K562 (cell line): ENCODE data around the gene DAPK1. TPM values are rescaled to one million over a fixed set of nuclear protein-coding genes. Genes with fewer than 3 reads are reported as not detected.

Experiments
- ATAC-seq: fragments of 200-7000 bp; cut with Tn5 transposase; 3 replicates; pipeline ENCODE4 v1.9.1; 2020; ENCODE audit warnings: moderate library complexity
- BruUV-seq: library from RNA; stranded (reverse); fragments of 400-500 nt; replicated peaks from 2 replicates; lab custom pipeline; 2021; lab: Mats Ljungman, UMichigan
- CTCF ChIA-PET: fragments of 300-600 bp; formaldehyde crosslinking; extraction: SDS; loops from one replicate; lab custom pipeline; 2021; ENCODE audit warnings: low intra/inter-chr PET ratio; lab: Yijun Ruan, JAX
- POLR2A ChIA-PET: fragments of 300-600, 350-650 bp; sonication (Branson Sonifier 250); formaldehyde crosslinking; extraction: SDS; loops from one replicate; lab custom pipeline; 2021; ENCODE audit warnings: antibody characterized with exemption, inconsistent platforms; lab: Yijun Ruan, JAX
- DNase-seq, 4 experiments: peaks; one replicate each; pipeline versions ENCODE4 v3.0.0 to v3.0.0-alpha.2; 2011 to 2018; ENCODE audit warnings: low spot score in 3 of 4, mixed read lengths in 3 of 4; ENCODE audit errors: extremely low read depth in 1 of 4
- FAIRE-seq: peaks from 2 replicates; lab custom pipeline; 2011; peaks lifted over from hg19 to GRCh38; lab: Jason Lieb, UNC
- H2AFZ ChIP-seq: 2 replicates; pipeline ENCODE4 v1.6.0; 2011; ENCODE audit warnings: low read depth, low read length, control low read depth, inconsistent platforms
- H3K27ac ChIP-seq: fragments of 200-600 bp; 3 replicates; pipeline ENCODE4 v1.8.0; 2011; ENCODE audit warnings: low read depth, mild to moderate bottlenecking, control low read depth, inconsistent platforms, low read length, moderate library complexity, mixed read lengths; ENCODE audit errors: extremely low read depth
- H3K27me3 ChIP-seq, 2 experiments: fragments of 300-600 bp in 1 of 2; 2 replicates in 1 of 2; 3 replicates in 1 of 2; pipeline versions ENCODE4 v1.6.0 to v1.8.0; 2011; ENCODE audit warnings: inconsistent platforms in 2 of 2, low read length in 2 of 2, mild to moderate bottlenecking in 1 of 2, mixed read lengths in 1 of 2, moderate library complexity in 1 of 2; ENCODE audit not compliant: control insufficient read depth in 2 of 2, insufficient read depth in 2 of 2
- H3K36me3 ChIP-seq: fragments of 300-600 bp; 3 replicates; pipeline ENCODE4 v1.8.0; 2011; ENCODE audit warnings: mild to moderate bottlenecking, low read length, inconsistent platforms; ENCODE audit not compliant: control insufficient read depth, insufficient read depth
- H3K4me1 ChIP-seq, 2 experiments: fragments of 200-600 bp in 1 of 2; replicated peaks in 1 of 2; 2 replicates in 1 of 2; 3 replicates in 1 of 2; pipeline versions ENCODE4 v1.5.1 to v1.8.0; 2011; ENCODE audit warnings: inconsistent platforms in 2 of 2, low read length in 2 of 2, mild to moderate bottlenecking in 1 of 2, mixed read lengths in 1 of 2, moderate library complexity in 1 of 2; ENCODE audit not compliant: control insufficient read depth in 2 of 2, insufficient read depth in 2 of 2
- H3K4me2 ChIP-seq: 2 replicates; pipeline ENCODE4 v1.6.1; 2011; ENCODE audit warnings: low read length, control low read depth, inconsistent platforms, mixed read lengths; ENCODE audit not compliant: insufficient read depth
- H3K4me3 ChIP-seq: fragments of 200-600 bp; sonication (generic), shearing (Covaris generic); 2 replicates; pipeline ENCODE4 v1.5.1; 2016; ENCODE audit warnings: control low read depth, inconsistent platforms
- H3K79me2 ChIP-seq: fragments of 200-600 bp; 3 replicates; pipeline ENCODE4 v1.8.0; 2011; ENCODE audit warnings: low read length, inconsistent platforms; ENCODE audit not compliant: control insufficient read depth, insufficient read depth
- H3K9ac ChIP-seq, 2 experiments: 2 replicates each; pipeline versions ENCODE4 v1.6.0 to v1.6.1; 2011; ENCODE audit warnings: low read depth in 2 of 2, low read length in 2 of 2, control low read depth in 1 of 2, inconsistent platforms in 1 of 2, mild to moderate bottlenecking in 1 of 2, mixed read lengths in 1 of 2; ENCODE audit not compliant: insufficient read depth in 1 of 2
- H3K9me1 ChIP-seq: one replicate; pipeline ENCODE4 v1.6.0; 2011; ENCODE audit warnings: inconsistent platforms, mild to moderate bottlenecking, low read length, moderate library complexity; ENCODE audit not compliant: control insufficient read depth, insufficient read depth
- H3K9me3 ChIP-seq: replicated peaks from 2 replicates; pipeline ENCODE4 v1.5.1; 2011; ENCODE audit warnings: low read depth, low read length, inconsistent platforms; ENCODE audit not compliant: control insufficient read depth, insufficient read depth
- H4K20me1 ChIP-seq: replicated peaks from 2 replicates; pipeline ENCODE4 v1.6.1; 2011; ENCODE audit warnings: low read length, inconsistent platforms, mixed read lengths; ENCODE audit not compliant: control insufficient read depth, insufficient read depth
- ARID1B ChIP-seq: fragments of 450-650 bp; IDR thresholded peaks from 2 replicates; pipeline ENCODE4 v1.6.1; 2016; ENCODE audit warnings: antibody characterized with exemption, mild to moderate bottlenecking, inconsistent platforms
- CBFA2T3 ChIP-seq: fragments of 450-650 bp; IDR thresholded peaks from 2 replicates; pipeline ENCODE4 v1.6.1; 2017
- GABPB2 ChIP-seq: fragments of 250-450 bp; sonication (Bioruptor Pico); conservative IDR thresholded peaks from 2 replicates; pipeline ENCODE4 v1.5.1; 2021; ENCODE audit warnings: mild to moderate bottlenecking
- HEY1 ChIP-seq: fragments of 250-450 bp; sonication (Bioruptor Pico); IDR thresholded peaks from 2 replicates; pipeline ENCODE4 v1.5.0; 2020; ENCODE audit warnings: mild to moderate bottlenecking, moderate library complexity, borderline replicate concordance
- RFX7 ChIP-seq: fragments of 250-450 bp; sonication (Bioruptor Pico); IDR thresholded peaks from 2 replicates; pipeline ENCODE4 v1.5.1; 2021; ENCODE audit warnings: mild to moderate bottlenecking
- STAT6 ChIP-seq: sonication (generic); formaldehyde crosslinking; IDR thresholded peaks from 2 replicates; pipeline ENCODE4 v1.8.1; 2023; ENCODE audit warnings: mild to moderate bottlenecking, missing genetic modification reagents
- TCF7L2 ChIP-seq: fragments of 150-350 bp; IDR thresholded peaks from 2 replicates; pipeline ENCODE4 v1.6.1; 2016; ENCODE audit warnings: low read depth, mild to moderate bottlenecking, low read length, moderate library complexity
- TGIF2 ChIP-seq: sonication (generic); formaldehyde crosslinking; IDR thresholded peaks from 2 replicates; pipeline ENCODE4 v1.8.1; 2022; ENCODE audit warnings: mild to moderate bottlenecking, missing genetic modification reagents, moderate library complexity
- ZBTB40 ChIP-seq, 2 experiments: fragments of 450-650 bp in 1 of 2; sonication (generic) in 1 of 2; formaldehyde crosslinking in 1 of 2; IDR thresholded peaks; 2 replicates each; pipeline versions ENCODE4 v1.7.1 to v1.9.0; 2016 to 2022; ENCODE audit warnings: inconsistent platforms in 1 of 2, mild to moderate bottlenecking in 1 of 2, missing genetic modification reagents in 1 of 2
- ZNF134 ChIP-seq: fragments of 250-450 bp; sonication (Bioruptor Pico); conservative IDR thresholded peaks from 2 replicates; pipeline ENCODE4 v1.4.0; 2020
- ZNF165 ChIP-seq: fragments of 250-450 bp; sonication (Bioruptor Pico); IDR thresholded peaks from 2 replicates; pipeline ENCODE4 v1.4.0; 2020; ENCODE audit warnings: borderline replicate concordance
- WGBS: fragments of 100-300 bp; shearing (Covaris generic); methylation state at CpG from one replicate; pipeline ENCODE4 v1.1.6; 2016; ENCODE audit warnings: low coverage, mixed read lengths; ENCODE audit not compliant: insufficient coverage; ENCODE audit errors: missing lambda C conversion rate; 5-methylcytosine and 5-hydroxymethylcytosine counted together
- in situ Hi-C: fragments of 300-500 bp; cut with MboI; formaldehyde crosslinking; loops from 4 replicates; pipeline ENCODE4 v1.15.0; 2018; ENCODE audit warnings: inconsistent platforms, mixed read lengths
- intact Hi-C: fragments of 100-400 bp; cut with micrococcal nuclease; formaldehyde crosslinking; loops from 2 replicates; pipeline ENCODE4 v1.14.2; 2022
- polyA plus RNA-seq, 8 experiments: library from polyadenylated mRNA; depleted of rRNA in 4 of 8; stranded (reverse) in 5 of 8; unstranded in 3 of 8; fragments of >200 nt; fragmentation: Nextera tagmentation in 2 of 8; fragmentation: Illumina TruSeq in 1 of 8; extraction: Ambion mirVana in 2 of 8; extraction: Trizol in 1 of 8; gene quantifications; 2 replicates each; pipeline versions ENCODE4 v1.2.1 to v1.2.3, GENCODE V29; 2011 to 2014; ENCODE audit warnings: inconsistent platforms in 1 of 8, missing spikeins in 1 of 8
- total RNA-seq, 7 experiments: library from RNA; depleted of rRNA in 6 of 7; stranded (reverse); fragments of >200 nt in 6 of 7; fragmentation: Illumina TruSeq in 2 of 7; extraction: Trizol in 2 of 7; gene quantifications; 2 replicates each; pipeline versions ENCODE4 v1.2.1 to v1.2.3, GENCODE V29; 2011 to 2021; ENCODE audit warnings: low replicate concordance in 1 of 7

DAPK1 gene
- total and polyA plus RNA-seq, 9 of the 15 experiments (the other 6 are each of a cell fraction or from before 2014, with no cell fraction given): 1.7 to 26.4 (median 15.8) TPM

- in situ Hi-C loops: no loop called here
- no peak overlapping the region for H3K4me2 ChIP-seq
- H3K9me3 ChIP-seq: no peaks in the 10 kb centered on the region
- FAIRE-seq (no peak), DNase-seq (no peak), ATAC-seq (no peak)
- H3K27me3 ChIP-seq: no peaks in the 10 kb centered on the region
- CTCF ChIA-PET: no interaction called here
- BruUV-seq: no TSS peak
- H4K20me1 ChIP-seq: no peaks in the 10 kb centered on the region
- intact Hi-C loops: no loop called here
- H3K9me1 ChIP-seq: no peaks in the 10 kb centered on the region
- H3K4me1 ChIP-seq: peaks cover 4 to 9% of the 10 kb centered on the region in 2 experiments; a peak in 3 of 5 replicates
- H3K79me2 ChIP-seq: no peaks in the 10 kb centered on the region; the same call in 2 of the 3 replicates
- H3K27ac ChIP-seq: no peak overlapping the region
- no peak overlapping the region for H2AFZ ChIP-seq
- POLR2A ChIA-PET: no interaction called here
- WGBS: 95% methylated on average over 2 of the region's 3 CpGs
- no peak overlapping the region for H3K4me3 ChIP-seq
- no peak overlapping the region for H3K9ac ChIP-seq
- peaks cover 32% of the 10 kb centered on the region; the same call in 2 of the 3 replicates for H3K36me3 ChIP-seq
- TF ChIP-seq HEY1 (CRISPR knock-in tag) (no peak), CBFA2T3 (no peak), TGIF2 (CRISPR knock-in tag) (no peak), GABPB2 (no peak), ZNF134 (CRISPR knock-in tag) (no peak), ZNF165 (CRISPR knock-in tag) (no peak), TCF7L2 (no peak), STAT6 (no peak), RFX7 (CRISPR knock-in tag) (no peak), ZBTB40 (IDR thresholded peaks at IDR 0.05) (no peak), ZBTB40 (CRISPR knock-in tag; IDR thresholded peaks at IDR 0.05) (no peak), ARID1B (no peak)
Measured at GRCh38 chr9:87606841-87607521, 109.3 kb downstream of the DAPK1 start.
